Skin epidermis (tissue), 12 donors: ENCODE measurements around the gene GPRIN2.
"Not testable (repeated sequence)": the region's sequence is repeated elsewhere in the genome, so short reads cannot be mapped to it uniquely, and the experiment has no call there.

Experiments used
- H3K27ac ChIP-seq, 21 experiments: fragments of 200-600 bp; sonication (generic) in 11 of 21; one replicate each; pipeline ENCODE4 v1.5.0; 2020; ENCODE audit warnings: mild to moderate bottlenecking in 3 of 21, inconsistent platforms in 2 of 21, moderate library complexity in 2 of 21
- H3K4me3 ChIP-seq, 7 experiments: fragments of 200-600 bp; sonication (generic) in 2 of 7; one replicate each; pipeline ENCODE4 v1.5.0; 2020; ENCODE audit warnings: inconsistent platforms in 2 of 7, mild to moderate bottlenecking in 2 of 7, moderate library complexity in 1 of 7

The GPRIN2 gene

GRCh38 chr10:46525177-46525823 lies 31.2 kb downstream of the GPRIN2 start:
- H3K27ac ChIP-seq, result no peak overlapping the region

GRCh38 chr10:46524472-46525176 lies 31.8 kb downstream of the GPRIN2 start:
- peak overlapping the region in 2 of 21 experiments; percentile 2 to 8 for H3K27ac ChIP-seq
- H3K4me3 ChIP-seq, result no peak overlapping the region

More at GRCh38 chr10:46525177-46525823, 31.2 kb downstream of the GPRIN2 start:
- no peak overlapping the region for H3K4me3 ChIP-seq

GRCh38 chr10:46523962-46524471 lies 32.4 kb downstream of the GPRIN2 start:
- Histone ChIP-seq H3K27ac (peak overlapping the region in 5 of 21 experiments; percentile 2 to 71 (median 49)), H3K4me3 (no peak overlapping the region)

GRCh38 chr10:46523119-46523961 lies 33.1 kb downstream of the GPRIN2 start:
- H3K27ac ChIP-seq, result peak overlapping the region in 11 of 21 experiments; percentile 1 to 71 (median 49)
- H3K4me3 ChIP-seq, result no peak overlapping the region

- Histone ChIP-seq H3K4me3 (no peak overlapping the region), H3K27ac (no peak overlapping the region)
These were observed 34.0 kb downstream of the GPRIN2 start for GRCh38 chr10:46522295-46523118.

- Histone ChIP-seq H3K27ac (no peak overlapping the region), H3K4me3 (no peak overlapping the region)
These were observed 35.5 kb downstream of the GPRIN2 start for GRCh38 chr10:46520941-46521340.

- Histone ChIP-seq H3K27ac (no peak overlapping the region), H3K4me3 (no peak overlapping the region)
These were observed 36.1 kb downstream of the GPRIN2 start for GRCh38 chr10:46520381-46520780.

- no peak overlapping the region for H3K27ac ChIP-seq
- no peak overlapping the region for H3K4me3 ChIP-seq
These were observed 38.3 kb downstream of the GPRIN2 start for GRCh38 chr10:46518028-46518725.

- Histone ChIP-seq H3K27ac (no peak overlapping the region), H3K4me3 (no peak overlapping the region)
These were observed 38.9 kb downstream of the GPRIN2 start for GRCh38 chr10:46517541-46517940.

GRCh38 chr10:46516660-46517416 lies 39.6 kb downstream of the GPRIN2 start:
- H3K27ac ChIP-seq, result no peak overlapping the region
- H3K4me3 ChIP-seq, result no peak overlapping the region

GRCh38 chr10:46515793-46516192 lies 40.7 kb downstream of the GPRIN2 start:
- no peak overlapping the region for H3K4me3 ChIP-seq
- H3K27ac ChIP-seq, result no peak overlapping the region

GRCh38 chr10:46515366-46515765 lies 41.1 kb downstream of the GPRIN2 start:
- Histone ChIP-seq H3K4me3 (no peak overlapping the region), H3K27ac (no peak overlapping the region)

- H3K4me3 ChIP-seq, result no peak overlapping the region
- no peak overlapping the region for H3K27ac ChIP-seq
These were observed 41.6 kb downstream of the GPRIN2 start for GRCh38 chr10:46514899-46515298.

- H3K4me3 ChIP-seq, result no peak overlapping the region
- no peak overlapping the region for H3K27ac ChIP-seq
These were observed 42.0 kb downstream of the GPRIN2 start for GRCh38 chr10:46514431-46514861.

- H3K4me3 ChIP-seq, H3K27ac ChIP-seq: not testable (repeated sequence)
These were observed 43.1 kb downstream of the GPRIN2 start for GRCh38 chr10:46513333-46513732.

GRCh38 chr10:46512725-46513124 lies 43.7 kb downstream of the GPRIN2 start:
- H3K4me3 ChIP-seq, H3K27ac ChIP-seq: not testable (repeated sequence)

- not testable (repeated sequence) for H3K4me3 ChIP-seq, H3K27ac ChIP-seq
These were observed 44.5 kb downstream of the GPRIN2 start for GRCh38 chr10:46512002-46512401.
